ENCODE measurements around the gene CNBD2.
"Not testable (repeated sequence)": the region's sequence is repeated elsewhere in the genome, so short reads cannot be mapped to it uniquely, and the experiment has no call there.

- not testable (repeated sequence) for TF ChIP-seq POLR2A, POLR2AphosphoS5 (IDR thresholded peaks at IDR 0.05; ENCODE audit: low read depth, low read length)
Observed at GRCh38 chr20:36079984-36080383, 111.6 kb downstream of the CNBD2 start.

All from GM12892 (cell line).